LNCAP (cell line): ENCODE results near the gene PSMD1.

Experiments
- CTCF ChIP-seq: fragments of 450-650 bp; IDR thresholded peaks from 2 replicates; pipeline ENCODE4 v1.5.1; 2017; ENCODE audit warnings: mild to moderate bottlenecking

The PSMD1 gene

GRCh38 chr2:231198291-231199173 lies 141.9 kb downstream of the PSMD1 start, which contains the start of gene ARMC9:
ARMC9 (plus strand) TSS chr2:231198631; CDS start chr2:231206239, 7,608 bp downstream.
- TF ChIP-seq CTCF, result no peak

GRCh38 chr2:231199219-231199618 lies 142.6 kb downstream of the PSMD1 start:
- TF ChIP-seq CTCF, result no peak

GRCh38 chr2:231200805-231201474 lies 144.3 kb downstream of the PSMD1 start:
- no peak for TF ChIP-seq CTCF

GRCh38 chr2:231201475-231201814 lies 144.8 kb downstream of the PSMD1 start:
- TF ChIP-seq CTCF, result no peak

GRCh38 chr2:231203087-231203486 lies 146.4 kb downstream of the PSMD1 start:
- no peak for TF ChIP-seq CTCF

- TF ChIP-seq CTCF, result no peak
Measured at GRCh38 chr2:231204146-231204545, 147.5 kb downstream of the PSMD1 start.

GRCh38 chr2:231204581-231204980 lies 147.9 kb downstream of the PSMD1 start:
- no peak for TF ChIP-seq CTCF
